HEK293 (cell line): ENCODE data around the gene GNG12.

ENCODE experiments used
- BCL11B ChIP-seq: fragments of 450-650 bp; formaldehyde crosslinking; IDR thresholded peaks from 2 replicates; pipeline ENCODE4 v1.5.1; 2016; ENCODE audit warnings: low read depth, missing biosample characterization, missing genetic modification characterization
- CTCF ChIP-seq: fragments of 450-650 bp; formaldehyde crosslinking; IDR thresholded peaks from 2 replicates; pipeline ENCODE4 v1.5.1; 2016; ENCODE audit warnings: missing biosample characterization, missing genetic modification characterization
- EGR2 ChIP-seq: fragments of 450-650 bp; formaldehyde crosslinking; IDR thresholded peaks from 2 replicates; pipeline ENCODE4 v1.5.1; 2016; ENCODE audit warnings: low read depth, missing biosample characterization, missing genetic modification characterization
- INSM2 ChIP-seq: fragments of 450-650 bp; formaldehyde crosslinking; IDR thresholded peaks from 2 replicates; pipeline ENCODE4 v1.5.1; 2016; ENCODE audit warnings: missing biosample characterization, missing genetic modification characterization
- KLF16 ChIP-seq: fragments of 450-650 bp; formaldehyde crosslinking; IDR thresholded peaks from 2 replicates; pipeline ENCODE4 v1.5.1; 2017; ENCODE audit warnings: missing biosample characterization, missing genetic modification characterization
- SP2 ChIP-seq: fragments of 450-650 bp; formaldehyde crosslinking; IDR thresholded peaks from 2 replicates; pipeline ENCODE4 v1.5.1; 2016; ENCODE audit warnings: missing biosample characterization, missing genetic modification characterization
- SP7 ChIP-seq: fragments of 450-650 bp; formaldehyde crosslinking; IDR thresholded peaks from 2 replicates; pipeline ENCODE4 v1.5.1; 2016; ENCODE audit warnings: missing biosample characterization, missing genetic modification characterization
- TSHZ1 ChIP-seq: fragments of 450-650 bp; formaldehyde crosslinking; IDR thresholded peaks from 2 replicates; pipeline ENCODE4 v1.5.1; 2016; ENCODE audit warnings: missing biosample characterization, missing genetic modification characterization, borderline replicate concordance
- ZBTB17 ChIP-seq: fragments of 450-650 bp; formaldehyde crosslinking; IDR thresholded peaks from 2 replicates; pipeline ENCODE4 v1.5.1; 2016; ENCODE audit warnings: missing biosample characterization, missing genetic modification characterization
- ZFP37 ChIP-seq: fragments of 450-650 bp; formaldehyde crosslinking; IDR thresholded peaks from 2 replicates; pipeline ENCODE4 v1.5.1; 2016; ENCODE audit warnings: missing biosample characterization, missing genetic modification characterization
- ZNF148 ChIP-seq: fragments of 450-650 bp; formaldehyde crosslinking; IDR thresholded peaks from 2 replicates; pipeline ENCODE4 v1.5.0; 2017; ENCODE audit warnings: missing biosample characterization, missing genetic modification characterization, borderline replicate concordance
- ZNF324 ChIP-seq: fragments of 450-650 bp; formaldehyde crosslinking; IDR thresholded peaks from 2 replicates; pipeline ENCODE4 v1.5.1; 2016; ENCODE audit warnings: missing biosample characterization, missing genetic modification characterization
- ZNF366 ChIP-seq: fragments of 450-650 bp; formaldehyde crosslinking; conservative IDR thresholded peaks from 2 replicates; pipeline ENCODE4 v1.5.1; 2016; ENCODE audit warnings: missing biosample characterization, missing genetic modification characterization
- ZNF37A ChIP-seq: fragments of 450-650 bp; IDR thresholded peaks from 2 replicates; pipeline ENCODE4 v1.5.1; 2018; ENCODE audit warnings: missing biosample characterization, missing genetic modification characterization
- ZNF398 ChIP-seq: fragments of 450-650 bp; formaldehyde crosslinking; IDR thresholded peaks from 2 replicates; pipeline ENCODE4 v1.5.1; 2017; ENCODE audit warnings: missing biosample characterization, missing genetic modification characterization
- ZNF501 ChIP-seq: fragments of 450-650 bp; formaldehyde crosslinking; IDR thresholded peaks from 2 replicates; pipeline ENCODE4 v1.5.1; 2016; ENCODE audit warnings: missing biosample characterization, missing genetic modification characterization
- ZNF513 ChIP-seq: fragments of 450-650 bp; IDR thresholded peaks from 2 replicates; pipeline ENCODE4 v1.5.1; 2018; ENCODE audit warnings: missing biosample characterization, missing genetic modification characterization
- ZNF514 ChIP-seq: fragments of 450-650 bp; formaldehyde crosslinking; IDR thresholded peaks from 2 replicates; pipeline ENCODE4 v1.5.1; 2016; ENCODE audit warnings: missing biosample characterization, missing genetic modification characterization
- ZNF561 ChIP-seq: fragments of 450-650 bp; IDR thresholded peaks from 2 replicates; pipeline ENCODE4 v1.5.1; 2018; ENCODE audit warnings: missing biosample characterization, missing genetic modification characterization, borderline replicate concordance
- ZNF585B ChIP-seq: fragments of 450-650 bp; formaldehyde crosslinking; IDR thresholded peaks from 2 replicates; pipeline ENCODE4 v1.5.1; 2016; ENCODE audit warnings: missing biosample characterization, missing genetic modification characterization
- ZNF692 ChIP-seq: fragments of 450-650 bp; formaldehyde crosslinking; IDR thresholded peaks from 2 replicates; pipeline ENCODE4 v1.5.1; 2016; ENCODE audit warnings: missing biosample characterization, missing genetic modification characterization
- ZNF768 ChIP-seq: fragments of 450-650 bp; formaldehyde crosslinking; IDR thresholded peaks from 2 replicates; pipeline ENCODE4 v1.5.1; 2018; ENCODE audit warnings: missing biosample characterization, mild to moderate bottlenecking, missing genetic modification characterization
- ZSCAN5A ChIP-seq: fragments of 450-650 bp; formaldehyde crosslinking; IDR thresholded peaks from 2 replicates; pipeline ENCODE4 v1.5.1; 2016; ENCODE audit warnings: missing biosample characterization, missing genetic modification characterization

Gene GNG12

GRCh38 chr1:67700692-67701410 is 132.4 kb downstream of the GNG12 start (continued):
- TF ChIP-seq ZNF398 (tag by site-specific recombination) (peak; percentile 96), ZNF148 (tag by site-specific recombination) (no peak), ZNF585B (tag by site-specific recombination) (no peak), ZSCAN5A (peak; percentile 42; the same call in 1 of the 2 replicates), INSM2 (tag by site-specific recombination) (peak; percentile 94), SP2 (tag by site-specific recombination) (peak; percentile 73), ZNF513 (tag by site-specific recombination) (peak; percentile 79), ZNF37A (no peak), TSHZ1 (tag by site-specific recombination) (peak; percentile 89), ZNF514 (no peak), ZBTB17 (tag by site-specific recombination) (peak; percentile 94), ZNF324 (peak; percentile 91), KLF16 (tag by site-specific recombination) (peak; percentile 93), BCL11B (no peak), ZNF561 (tag by site-specific recombination) (peak; percentile 97), ZNF366 (tag by site-specific recombination) (peak; percentile 96), ZNF501 (tag by site-specific recombination) (peak; percentile 80), ZNF692 (peak; percentile 85), CTCF (tag by site-specific recombination) (0 out of 2 replicates have a peak, but pooled peaks have one; percentile 47), ZNF768 (tag by site-specific recombination) (no peak), EGR2 (tag by site-specific recombination) (peak; percentile 77; the same call in 1 of the 2 replicates), SP7 (tag by site-specific recombination) (peak; percentile 99), ZFP37 (tag by site-specific recombination) (peak; percentile 87; the same call in 1 of the 2 replicates)
